GM19238 (cell line): Measurements from ENCODE around the gene WNK3.
"Not testable (repeated sequence)": the region's sequence is repeated elsewhere in the genome, so short reads cannot be mapped to it uniquely, and the experiment has no call there.

Experiments
- DNase-seq: peaks from one replicate; pipeline ENCODE4 v3.0.0; 2011; ENCODE audit warnings: low spot score; ENCODE audit not compliant: insufficient read length

The WNK3 gene

DNA sequence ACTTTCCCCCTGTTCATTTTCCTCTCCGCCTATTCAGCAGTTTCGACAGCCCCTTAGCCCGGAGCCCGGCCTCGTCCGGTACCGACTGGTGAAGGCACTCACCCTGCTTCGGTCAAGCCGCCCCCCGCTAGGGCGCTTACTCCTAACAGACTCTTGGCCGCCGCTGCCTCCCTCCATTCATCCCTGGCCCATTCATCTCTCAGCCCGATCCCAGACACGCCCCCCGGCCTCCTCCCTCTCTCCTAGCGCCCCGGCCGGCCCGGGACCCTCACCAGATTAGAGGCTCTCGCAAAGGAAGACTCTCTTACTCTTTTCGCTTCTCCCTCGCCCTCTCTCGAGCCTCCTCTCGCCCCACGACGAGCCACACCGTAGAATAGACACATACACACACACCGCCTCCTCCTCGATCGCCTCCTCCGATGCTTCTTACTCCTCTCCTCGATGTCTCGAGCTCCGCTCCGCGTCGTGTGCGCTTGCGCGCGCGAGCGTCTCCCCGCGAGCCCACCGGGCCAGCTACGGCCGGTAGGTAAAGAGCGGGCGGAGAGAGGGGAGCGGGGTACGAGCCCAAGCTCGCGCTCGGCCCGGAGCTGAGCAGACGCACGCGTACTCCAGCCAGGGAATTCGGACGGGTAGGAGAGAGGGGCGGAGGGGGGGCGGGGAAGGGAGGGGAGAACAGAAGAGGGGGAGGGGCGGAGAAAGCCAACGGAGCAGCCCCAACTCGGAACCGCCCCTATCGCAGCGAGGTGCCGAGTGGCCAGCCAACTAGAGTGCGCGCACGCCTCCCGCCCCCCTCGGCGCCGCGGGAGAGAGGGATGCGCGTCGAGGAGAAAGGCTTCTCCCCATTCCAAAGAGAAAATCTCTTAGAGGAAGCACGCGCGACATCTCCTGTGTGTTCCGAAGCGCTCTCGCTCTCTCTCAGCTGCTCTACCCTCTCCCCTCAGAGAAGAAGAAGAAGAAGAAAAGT, at the start of gene WNK3:
Gene WNK3, minus strand, starts transcription at position 633 of the 964 bp plus-strand sequence.
- DNase-seq = no peak

- no peak for DNase-seq
Observed at GRCh38 chrX:54407266-54407665, 49.4 kb upstream of the WNK3 start.

GRCh38 chrX:54397113-54397512, 39.3 kb upstream of the WNK3 start:
- DNase-seq = no peak

DNA sequence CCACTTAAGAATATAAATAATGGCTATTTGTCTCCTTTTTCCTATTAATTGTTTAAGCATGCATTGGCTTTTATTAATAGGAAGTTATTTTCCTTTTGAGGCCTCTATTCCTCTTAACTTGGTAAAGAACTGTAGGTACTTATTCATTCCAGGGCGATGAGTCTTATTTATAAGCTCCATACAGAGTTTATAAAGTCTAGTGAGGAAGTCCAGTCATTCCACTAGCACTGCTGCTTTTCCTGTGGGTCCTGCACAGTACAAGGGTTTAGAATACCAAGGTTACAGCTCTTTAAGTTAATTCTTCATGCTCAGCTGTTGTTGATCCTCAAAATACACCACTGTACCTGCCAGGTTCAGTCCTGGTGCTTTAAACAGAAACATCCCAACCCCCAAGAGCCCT, 28.5 kb upstream of the WNK3 start:
- DNase-seq = no peak

GRCh38 chrX:54384661-54385060, 26.8 kb upstream of the WNK3 start:
- not testable (repeated sequence) for DNase-seq

- no peak for DNase-seq
Observed at GRCh38 chrX:54359408-54359807, 1.6 kb upstream of the WNK3 start.

DNA sequence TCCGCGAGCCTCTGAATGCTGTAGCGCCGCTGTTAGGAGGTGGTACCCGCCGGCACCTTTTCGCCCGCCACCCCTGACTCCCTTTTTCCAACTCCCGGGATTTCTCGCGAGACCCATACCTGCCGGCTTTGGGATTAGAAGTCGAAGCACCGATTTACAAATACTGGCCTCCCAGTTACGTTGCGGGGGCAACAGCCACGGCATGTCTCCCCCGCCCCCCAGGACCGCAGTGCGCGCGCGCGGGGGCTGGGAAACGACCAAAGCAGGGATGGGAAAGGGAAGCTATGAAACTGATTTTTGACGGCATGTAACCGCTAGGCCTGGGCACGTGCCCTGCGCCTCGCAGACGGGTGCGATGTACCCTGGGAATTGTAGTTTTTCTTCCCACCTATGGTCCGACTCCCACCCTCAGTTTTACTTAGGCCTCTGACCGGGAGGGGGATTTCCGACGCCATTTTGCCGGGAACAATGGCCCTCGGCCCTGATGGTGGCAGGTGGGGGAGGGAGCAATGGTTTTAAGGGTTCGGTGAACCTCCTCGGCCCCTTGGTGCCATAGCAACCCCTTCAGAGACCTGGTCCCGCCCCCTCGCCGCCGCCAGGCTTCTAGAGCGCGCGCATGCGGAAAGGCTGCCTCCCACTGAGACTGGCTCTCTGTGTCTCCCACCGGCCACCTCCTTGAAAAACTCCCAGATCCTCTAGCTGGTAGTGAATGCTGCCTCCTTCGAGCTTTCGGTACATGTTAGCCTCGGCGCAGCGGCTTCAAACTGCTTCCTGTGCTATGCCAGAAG, 772 bp upstream of the WNK3 start:
- DNase-seq = no peak

DNA sequence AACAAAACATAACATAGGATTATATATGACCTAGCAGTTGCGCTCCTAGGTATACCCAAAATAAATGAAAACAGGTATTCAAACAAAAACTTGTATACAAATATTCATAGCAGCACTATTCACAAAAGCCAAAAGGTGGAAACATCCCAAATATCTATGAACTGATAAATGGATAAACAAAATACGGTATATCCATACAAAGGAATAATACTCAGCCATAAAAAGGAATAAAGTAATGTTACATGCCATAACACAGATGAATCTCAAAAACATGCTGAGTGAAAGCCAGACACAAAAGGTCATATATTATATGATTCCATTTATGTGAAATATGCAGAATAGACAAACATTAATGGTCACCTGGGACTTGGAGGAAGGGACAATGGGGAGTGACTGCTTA, 5.2 kb downstream of the WNK3 start:
- no peak for DNase-seq

GRCh38 chrX:54337383-54337782, 20.5 kb downstream of the WNK3 start:
- DNase-seq = not testable (repeated sequence)

GRCh38 chrX:54325077-54325476, 32.8 kb downstream of the WNK3 start:
- no peak for DNase-seq

- no peak for DNase-seq
Observed at GRCh38 chrX:54320067-54320466, 37.8 kb downstream of the WNK3 start.

GRCh38 chrX:54306379-54306778, 51.5 kb downstream of the WNK3 start:
- no peak for DNase-seq

- DNase-seq = no peak
Observed at GRCh38 chrX:54301516-54301915, 56.3 kb downstream of the WNK3 start.

GRCh38 chrX:54294306-54294705, 63.5 kb downstream of the WNK3 start:
- DNase-seq = no peak

- DNase-seq = no peak
Observed at GRCh38 chrX:54292755-54293154, 65.1 kb downstream of the WNK3 start.

DNA sequence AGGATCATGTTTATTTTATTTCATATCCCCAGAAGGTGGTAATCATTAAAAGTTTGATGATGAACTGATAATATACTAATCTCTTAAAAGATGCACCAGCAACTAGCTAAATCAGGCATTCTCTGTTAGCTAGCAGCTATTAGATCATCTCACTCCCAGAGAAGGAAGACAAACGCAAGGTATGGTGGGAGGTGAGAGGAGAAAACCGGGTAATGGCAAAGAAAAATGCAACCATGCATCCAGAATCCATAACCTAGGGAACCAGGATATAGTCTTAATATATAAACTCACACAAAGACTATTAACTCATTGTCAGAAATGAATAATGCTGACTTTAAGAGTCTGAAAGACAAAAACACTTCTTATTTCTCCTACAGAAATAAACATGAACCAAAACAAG, 66.1 kb downstream of the WNK3 start:
- DNase-seq = no peak

- DNase-seq = no peak
Observed at GRCh38 chrX:54288968-54289367, 68.9 kb downstream of the WNK3 start.

DNA sequence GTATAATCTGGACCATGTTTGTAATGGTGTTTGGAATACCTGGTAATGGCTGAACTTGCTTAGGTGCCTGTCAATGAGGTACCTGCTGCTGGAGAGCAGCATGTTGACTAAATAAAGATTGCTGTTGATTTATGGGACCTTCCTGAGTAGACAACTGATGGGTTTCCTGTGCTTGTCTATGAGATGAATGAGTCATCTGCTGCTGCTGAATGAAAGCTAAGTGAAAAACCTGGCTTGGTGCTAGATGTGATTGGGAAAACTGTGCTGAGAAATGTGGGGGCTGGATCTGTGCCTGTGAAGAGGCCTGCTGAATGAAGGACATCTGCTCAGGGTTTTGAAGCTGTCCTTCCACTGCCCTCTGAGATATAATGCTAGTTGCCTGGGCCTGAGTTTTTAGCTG, 69.6 kb downstream of the WNK3 start:
- DNase-seq = no peak

DNA sequence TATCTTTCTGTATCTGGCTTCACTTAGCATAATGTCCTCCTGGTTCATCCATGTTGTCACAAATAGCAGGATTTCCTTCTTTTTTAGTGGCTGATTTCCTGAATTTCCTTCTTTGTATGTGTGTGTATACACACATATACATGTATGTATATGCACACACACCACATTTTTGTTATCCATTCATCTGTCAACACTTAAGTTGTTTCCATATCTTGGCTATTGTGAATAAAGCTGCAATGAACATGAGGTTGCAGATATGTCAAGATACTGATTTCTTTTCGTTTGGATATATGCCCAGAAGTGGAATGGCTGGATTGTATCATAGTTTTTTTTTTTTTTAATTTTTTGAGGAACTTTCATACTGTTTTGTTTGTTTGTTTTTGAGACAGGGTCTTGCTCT, 76.2 kb downstream of the WNK3 start:
- no peak for DNase-seq

- DNase-seq = no peak
Observed at GRCh38 chrX:54280466-54280865, 77.4 kb downstream of the WNK3 start.

- no peak for DNase-seq
Observed at GRCh38 chrX:54271664-54272063, 86.2 kb downstream of the WNK3 start.

DNA sequence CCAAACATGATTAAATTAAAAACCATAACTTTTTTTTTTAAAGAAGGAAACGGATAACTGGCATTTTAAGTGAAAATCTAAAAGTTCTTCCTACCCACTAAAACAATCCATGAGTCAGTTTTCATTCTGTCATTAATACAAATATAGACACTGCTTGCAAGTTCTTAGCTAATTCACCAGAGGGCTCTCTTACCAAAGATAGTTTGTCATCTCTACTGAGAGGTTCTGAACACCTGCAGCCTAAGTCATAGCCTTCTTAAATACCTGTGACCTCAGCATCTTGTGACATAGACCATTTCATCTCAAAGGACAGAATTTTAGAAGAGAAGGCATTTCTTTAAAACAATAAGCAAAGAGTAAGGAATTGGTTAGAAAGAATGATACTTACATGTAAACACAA, 109.5 kb downstream of the WNK3 start:
- DNase-seq = no peak
